Naive thymus-derived CD4-positive, alpha-beta T cell (primary cell): ENCODE results near the gene RUNX3. TPM values are rescaled to one million over a fixed set of nuclear protein-coding genes. Genes with fewer than 3 reads are reported as not detected.
A peak's percentile ranks its signal among the peaks of the same experiment; 100 is the strongest.

Source experiments
- ATAC-seq: fragments of 150-1000 bp; cut with Tn5 transposase; 2 replicates; pipeline ENCODE4 v1.10.0; 2021; ENCODE audit warnings: mild to moderate bottlenecking, moderate library complexity
- CTCF ChIA-PET: fragments of 350-600 bp; sonication (Branson Sonifier 250); formaldehyde crosslinking; loops from one replicate; lab custom pipeline; 2021; ENCODE audit warnings: antibody characterized with exemption; lab: Charles Lee
- POLR2A ChIA-PET: fragments of 350-600 bp; sonication (Branson Sonifier 250); formaldehyde crosslinking; loops from one replicate; lab custom pipeline; 2021; ENCODE audit warnings: antibody characterized with exemption, inconsistent platforms; lab: Charles Lee
- DNase-seq, 9 donors: peaks; one replicate each; pipeline versions ENCODE4 v3.0.0 to v3.0.0-alpha.2; 2020 to 2022; ENCODE audit warnings: mixed read lengths in 1 of 9
- H3K27ac ChIP-seq: one replicate; pipeline ENCODE4 v1.7.0; 2013; ENCODE audit warnings: mild to moderate bottlenecking, low read depth, low read length, moderate library complexity
- H3K27me3 ChIP-seq, 2 donors: one replicate each; pipeline ENCODE4 v1.7.0; 2013; ENCODE audit warnings: low read length in 2 of 2, mild to moderate bottlenecking in 2 of 2, moderate library complexity in 2 of 2; ENCODE audit not compliant: control insufficient read depth in 2 of 2, insufficient read depth in 2 of 2
- H3K36me3 ChIP-seq, 3 experiments: 1 replicate in 2 of 3; 2 replicates in 1 of 3; pipeline ENCODE4 v1.7.0; 2013; ENCODE audit warnings: low read length in 3 of 3, mild to moderate bottlenecking in 3 of 3, moderate library complexity in 1 of 3; ENCODE audit not compliant: insufficient read depth in 3 of 3, control insufficient read depth in 2 of 3
- H3K4me1 ChIP-seq, 2 donors: one replicate each; pipeline ENCODE4 v1.7.0; 2013; ENCODE audit warnings: low read length in 2 of 2, mild to moderate bottlenecking in 2 of 2, moderate library complexity in 1 of 2; ENCODE audit not compliant: control insufficient read depth in 2 of 2, insufficient read depth in 2 of 2
- H3K4me3 ChIP-seq: 2 replicates; pipeline ENCODE4 v1.7.0; 2013; ENCODE audit warnings: mild to moderate bottlenecking, low read length
- H3K9me3 ChIP-seq, 3 experiments: 1 replicate in 2 of 3; 2 replicates in 1 of 3; pipeline ENCODE4 v1.7.0; 2013; ENCODE audit warnings: low read length in 3 of 3; ENCODE audit not compliant: control insufficient read depth in 2 of 3
- H3K27ac Mint-ChIP-seq, 9 donors: one replicate each; pipeline ENCODE4 v1.8.0; 2020 to 2022; ENCODE audit warnings: mixed read lengths in 9 of 9, mild to moderate bottlenecking in 8 of 9, moderate library complexity in 5 of 9, inconsistent platforms in 2 of 9
- H3K27me3 Mint-ChIP-seq, 5 donors: one replicate each; pipeline ENCODE4 v1.8.0; 2021 to 2022; ENCODE audit warnings: mixed read lengths in 5 of 5, mild to moderate bottlenecking in 1 of 5
- H3K36me3 Mint-ChIP-seq, 5 donors: one replicate each; pipeline ENCODE4 v1.8.0; 2020 to 2022; ENCODE audit warnings: mixed read lengths in 5 of 5, mild to moderate bottlenecking in 3 of 5, inconsistent platforms in 1 of 5
- H3K4me1 Mint-ChIP-seq, 7 donors: one replicate each; pipeline ENCODE4 v1.8.0; 2020 to 2022; ENCODE audit warnings: mixed read lengths in 7 of 7, mild to moderate bottlenecking in 3 of 7, inconsistent platforms in 1 of 7
- H3K4me3 Mint-ChIP-seq, 10 donors: one replicate each; pipeline ENCODE4 v1.8.0; 2020 to 2022; ENCODE audit warnings: mild to moderate bottlenecking in 10 of 10, mixed read lengths in 10 of 10, moderate library complexity in 6 of 10, inconsistent platforms in 2 of 10
- H3K9me3 Mint-ChIP-seq, 11 donors: one replicate each; pipeline ENCODE4 v1.8.0; 2020 to 2022; ENCODE audit warnings: mixed read lengths in 11 of 11, mild to moderate bottlenecking in 4 of 11, inconsistent platforms in 1 of 11, moderate library complexity in 1 of 11
- intact Hi-C, 2 donors: fragments of 100-400 bp; cut with micrococcal nuclease; formaldehyde crosslinking; loops; one replicate each; pipeline ENCODE4 v1.15.1; 2023
- polyA plus RNA-seq, 2 donors: library from polyadenylated mRNA; unstranded; fragments of 300-500 nt; fragmentation: Illumina TruSeq; gene quantifications; one replicate each; pipeline ENCODE4 v1.2.3, GENCODE V29; 2021
- total RNA-seq, 6 experiments: library from RNA in 5 of 6; stranded (reverse) in 5 of 6; gene quantifications; 1 replicate in 5 of 6; 2 replicates in 1 of 6; pipeline ENCODE4 v1.2.3 and lab custom pipeline; 2021 to 2026

Gene RUNX3
- total and polyA plus RNA-seq, 7 experiments from 2014 or later = 14.2 to 135 (median 74.8) TPM

GRCh38 chr1:24902471-24902891, 27.6 kb downstream of the RUNX3 start:
- peaks cover 0 to 2% (median 0%) of the 10 kb centered on the region in 11 donors for H3K9me3 Mint-ChIP-seq
- POLR2A ChIA-PET = no interaction called here
- no peak overlapping the region for H3K27ac Mint-ChIP-seq
- no peaks in the 10 kb centered on the region for H3K9me3 ChIP-seq
- no peak overlapping the region for H3K4me3 Mint-ChIP-seq
- peaks cover 0 to 52% of the 10 kb centered on the region in 2 donors for H3K4me1 ChIP-seq
- ATAC-seq = no peak
- no peaks in the 10 kb centered on the region for H3K27me3 ChIP-seq
- H3K4me3 ChIP-seq = no peak overlapping the region
- no peak overlapping the region for H3K27ac ChIP-seq
- CTCF ChIA-PET = no interaction called here
- peaks cover 7 to 42% (median 19%) of the 10 kb centered on the region in 7 donors for H3K4me1 Mint-ChIP-seq
- intact Hi-C loops = no loop called here
- peaks cover 0 to 27% (median 10%) of the 10 kb centered on the region in 5 donors for H3K36me3 Mint-ChIP-seq
- H3K27me3 Mint-ChIP-seq = no peaks in the 10 kb centered on the region
- H3K36me3 ChIP-seq = peaks cover 8 to 71% (median 40%) of the 10 kb centered on the region in 3 experiments
- DNase-seq = peak in 1 of 9 donors; percentile 22

- CTCF ChIA-PET = no interaction called here
- intact Hi-C loops = no loop called here
- no peak overlapping the region for H3K27ac ChIP-seq
- peaks cover 7 to 40% (median 18%) of the 10 kb centered on the region in 7 donors for H3K4me1 Mint-ChIP-seq
- no peak overlapping the region for H3K4me3 Mint-ChIP-seq
- no peak overlapping the region for H3K4me3 ChIP-seq
- DNase-seq (peak in 1 of 9 donors; percentile 17), ATAC-seq (no peak)
- POLR2A ChIA-PET = no interaction called here
- H3K9me3 ChIP-seq = no peaks in the 10 kb centered on the region
- peaks cover 0 to 47% of the 10 kb centered on the region in 2 donors for H3K4me1 ChIP-seq
- H3K36me3 Mint-ChIP-seq = peaks cover 0 to 24% (median 10%) of the 10 kb centered on the region in 5 donors
- H3K27me3 ChIP-seq = no peaks in the 10 kb centered on the region
- peak overlapping the region in 2 of 9 donors; percentile 33 to 75 for H3K27ac Mint-ChIP-seq
- peaks cover 6 to 65% (median 40%) of the 10 kb centered on the region in 3 experiments for H3K36me3 ChIP-seq
- peaks cover 0 to 2% (median 0%) of the 10 kb centered on the region in 11 donors for H3K9me3 Mint-ChIP-seq
- no peaks in the 10 kb centered on the region for H3K27me3 Mint-ChIP-seq
Observed at GRCh38 chr1:24901791-24902470, 28.1 kb downstream of the RUNX3 start.

GRCh38 chr1:24900985-24901781, 28.9 kb downstream of the RUNX3 start:
- Mint-ChIP-seq H3K4me1 (peaks cover 9 to 38% (median 18%) of the 10 kb centered on the region in 7 donors), H3K9me3 (peaks cover 0 to 2% (median 0%) of the 10 kb centered on the region in 11 donors), H3K4me3 (no peak overlapping the region), H3K27me3 (no peaks in the 10 kb centered on the region), H3K27ac (peak overlapping the region in 3 of 9 donors; percentile 20 to 75 (median 52)), H3K36me3 (peaks cover 0 to 20% (median 10%) of the 10 kb centered on the region in 5 donors)
- Histone ChIP-seq H3K4me3 (no peak overlapping the region), H3K4me1 (peaks cover 0 to 40% of the 10 kb centered on the region in 2 donors), H3K27me3 (no peaks in the 10 kb centered on the region), H3K27ac (no peak overlapping the region), H3K36me3 (peaks cover 0 to 58% (median 39%) of the 10 kb centered on the region in 3 experiments), H3K9me3 (no peaks in the 10 kb centered on the region)
- CTCF ChIA-PET = no interaction called here
- POLR2A ChIA-PET = no interaction called here
- no peak for ATAC-seq
- intact Hi-C loops = no loop called here
- peak in 1 of 9 donors; percentile 20 for DNase-seq

GRCh38 chr1:24900486-24900849, 29.6 kb downstream of the RUNX3 start:
- no peaks in the 10 kb centered on the region for H3K27me3 ChIP-seq
- H3K36me3 ChIP-seq = peaks cover 0 to 51% (median 34%) of the 10 kb centered on the region in 3 experiments
- no peak overlapping the region for H3K4me3 ChIP-seq
- H3K9me3 Mint-ChIP-seq = peaks cover 0 to 2% (median 0%) of the 10 kb centered on the region in 11 donors
- no peak overlapping the region for H3K27ac ChIP-seq
- ChIA-PET POLR2A (interaction anchor here (1.5 kb wide), 1 partner anchor 13 kb away, joined by 7 read pairs; no protein-coding TSS in a partner anchor), CTCF (interaction anchor here (1.1 kb wide), 1 partner anchor 21 kb away, joined by 3 read pairs; no protein-coding TSS in a partner anchor)
- peaks cover 0 to 33% of the 10 kb centered on the region in 2 donors for H3K4me1 ChIP-seq
- ATAC-seq (no peak), DNase-seq (peak in 1 of 9 donors; percentile 21)
- H3K4me3 Mint-ChIP-seq = no peak overlapping the region
- no peaks in the 10 kb centered on the region for H3K27me3 Mint-ChIP-seq
- peak overlapping the region in 6 of 9 donors; percentile 17 to 79 (median 66) for H3K27ac Mint-ChIP-seq
- H3K9me3 ChIP-seq = no peaks in the 10 kb centered on the region
- intact Hi-C loops = no loop called here
- H3K4me1 Mint-ChIP-seq = peaks cover 9 to 40% (median 18%) of the 10 kb centered on the region in 7 donors
- H3K36me3 Mint-ChIP-seq = peaks cover 0 to 20% (median 10%) of the 10 kb centered on the region in 5 donors

- peaks cover 0 to 2% (median 0%) of the 10 kb centered on the region in 11 donors for H3K9me3 Mint-ChIP-seq
- H3K27ac Mint-ChIP-seq = peak overlapping the region; percentile 19 to 90 (median 69)
- Histone ChIP-seq H3K9me3 (no peaks in the 10 kb centered on the region), H3K27ac (no peak overlapping the region), H3K4me1 (peaks cover 0 to 26% of the 10 kb centered on the region in 2 donors), H3K4me3 (no peak overlapping the region), H3K36me3 (peaks cover 0 to 44% (median 31%) of the 10 kb centered on the region in 3 experiments), H3K27me3 (no peaks in the 10 kb centered on the region)
- peaks cover 9 to 40% (median 18%) of the 10 kb centered on the region in 7 donors for H3K4me1 Mint-ChIP-seq
- ChIA-PET POLR2A (interaction anchor here (1.5 kb wide), 1 partner anchor 14 kb away, joined by 7 read pairs; no protein-coding TSS in a partner anchor), CTCF (interaction anchor here (0.8 to 1.1 kb wide), 2 partner anchors 20 to 137 kb away, joined by 3 to 4 read pairs; no protein-coding TSS in a partner anchor)
- no peak overlapping the region for H3K4me3 Mint-ChIP-seq
- H3K36me3 Mint-ChIP-seq = peaks cover 0 to 20% (median 10%) of the 10 kb centered on the region in 5 donors
- peak; percentile 11 for ATAC-seq
- no peaks in the 10 kb centered on the region for H3K27me3 Mint-ChIP-seq
- DNase-seq = peak in 1 of 9 donors; percentile 16
- intact Hi-C loops = loop anchor here in 1 of 2 donors (2.0 kb wide), 1 partner anchor 51 kb away; no protein-coding TSS in a partner anchor
Observed at GRCh38 chr1:24899581-24900485, 30.2 kb downstream of the RUNX3 start.
